ENCODE results near the gene NEU4.
A peak's percentile ranks its signal among the peaks of the same experiment; 100 is the strongest.

NEU4 gene

GRCh38 chr2:241852116-241852980 lies 43.4 kb downstream of the NEU4 start:
- no peak overlapping the region for H3K4me3 Mint-ChIP-seq

GRCh38 chr2:241852981-241853631 lies 44.1 kb downstream of the NEU4 start:
- Mint-ChIP-seq H3K27ac (no peak overlapping the region), H3K9me3 (no peaks in the 10 kb centered on the region), H3K36me3 (ENCODE audit: low read depth) (no peaks in the 10 kb centered on the region), H3K4me1 (ENCODE audit: low read depth) (no peaks in the 10 kb centered on the region), H3K27me3 (peaks cover 8% of the 10 kb centered on the region), H3K4me3 (no peak overlapping the region)
- intact Hi-C loops (cut with micrococcal nuclease): no loop called here

More at GRCh38 chr2:241852116-241852980, 43.4 kb downstream of the NEU4 start:
- Mint-ChIP-seq H3K36me3 (ENCODE audit: low read depth) (no peaks in the 10 kb centered on the region), H3K27ac (no peak overlapping the region), H3K27me3 (peaks cover 11% of the 10 kb centered on the region), H3K4me1 (ENCODE audit: low read depth) (no peaks in the 10 kb centered on the region), H3K9me3 (no peaks in the 10 kb centered on the region)
- intact Hi-C loops (cut with micrococcal nuclease): no loop called here

GRCh38 chr2:241853651-241854341 lies 44.8 kb downstream of the NEU4 start:
- no peak overlapping the region for H3K4me3 Mint-ChIP-seq
- no peaks in the 10 kb centered on the region for H3K36me3 Mint-ChIP-seq (ENCODE audit: low read depth)
- intact Hi-C loops (cut with micrococcal nuclease): no loop called here
- no peak overlapping the region for H3K27ac Mint-ChIP-seq
- no peaks in the 10 kb centered on the region for H3K4me1 Mint-ChIP-seq (ENCODE audit: low read depth)
- H3K9me3 Mint-ChIP-seq: no peaks in the 10 kb centered on the region
- peaks cover 8% of the 10 kb centered on the region for H3K27me3 Mint-ChIP-seq

- intact Hi-C loops (cut with micrococcal nuclease): no loop called here
- no peak overlapping the region for H3K27ac Mint-ChIP-seq
- no peaks in the 10 kb centered on the region for H3K4me1 Mint-ChIP-seq (ENCODE audit: low read depth)
- H3K27me3 Mint-ChIP-seq: peaks cover 7% of the 10 kb centered on the region
- no peak overlapping the region for H3K4me3 Mint-ChIP-seq
- H3K9me3 Mint-ChIP-seq: no peaks in the 10 kb centered on the region
- H3K36me3 Mint-ChIP-seq (ENCODE audit: low read depth): no peaks in the 10 kb centered on the region
Observed at GRCh38 chr2:241854342-241855244, 45.6 kb downstream of the NEU4 start.

GRCh38 chr2:241855245-241855887 lies 46.4 kb downstream of the NEU4 start:
- no peaks in the 10 kb centered on the region for H3K9me3 Mint-ChIP-seq
- no peaks in the 10 kb centered on the region for H3K36me3 Mint-ChIP-seq (ENCODE audit: low read depth)
- no peak overlapping the region for H3K4me3 Mint-ChIP-seq
- H3K4me1 Mint-ChIP-seq (ENCODE audit: low read depth): no peaks in the 10 kb centered on the region
- H3K27me3 Mint-ChIP-seq: peaks cover 7% of the 10 kb centered on the region
- no peak overlapping the region for H3K27ac Mint-ChIP-seq
- intact Hi-C loops (cut with micrococcal nuclease): no loop called here

- intact Hi-C loops (cut with micrococcal nuclease): no loop called here
- no peak overlapping the region for H3K27ac Mint-ChIP-seq
- no peak overlapping the region for H3K4me3 Mint-ChIP-seq
- no peaks in the 10 kb centered on the region for H3K4me1 Mint-ChIP-seq (ENCODE audit: low read depth)
- H3K9me3 Mint-ChIP-seq: no peaks in the 10 kb centered on the region
- no peaks in the 10 kb centered on the region for H3K36me3 Mint-ChIP-seq (ENCODE audit: low read depth)
- peaks cover 10% of the 10 kb centered on the region for H3K27me3 Mint-ChIP-seq
Observed at GRCh38 chr2:241855888-241856422, 47.0 kb downstream of the NEU4 start.

- Mint-ChIP-seq H3K36me3 (ENCODE audit: low read depth) (no peaks in the 10 kb centered on the region), H3K9me3 (no peaks in the 10 kb centered on the region), H3K4me1 (ENCODE audit: low read depth) (no peaks in the 10 kb centered on the region), H3K27ac (no peak overlapping the region), H3K4me3 (no peak overlapping the region), H3K27me3 (peaks cover 21% of the 10 kb centered on the region)
- intact Hi-C loops (cut with micrococcal nuclease): no loop called here
Observed at GRCh38 chr2:241857041-241857541, 48.1 kb downstream of the NEU4 start.

- Mint-ChIP-seq H3K27me3 (peaks cover 26% of the 10 kb centered on the region), H3K36me3 (ENCODE audit: low read depth) (no peaks in the 10 kb centered on the region), H3K9me3 (no peaks in the 10 kb centered on the region), H3K4me3 (no peak overlapping the region), H3K27ac (peak overlapping the region; percentile 17), H3K4me1 (ENCODE audit: low read depth) (no peaks in the 10 kb centered on the region)
- intact Hi-C loops (cut with micrococcal nuclease): no loop called here
Observed at GRCh38 chr2:241857572-241858121, 48.7 kb downstream of the NEU4 start.

GRCh38 chr2:241858206-241859016 lies 49.4 kb downstream of the NEU4 start, which contains the start of gene PDCD1:
Gene PDCD1, minus strand, starts transcription at chr2:241858894. Its CDS starts 56 bp downstream, at chr2:241858838.
- Mint-ChIP-seq H3K9me3 (no peaks in the 10 kb centered on the region), H3K4me1 (ENCODE audit: low read depth) (no peaks in the 10 kb centered on the region), H3K27ac (peak within 1 kb of the TSS; percentile 64), H3K4me3 (no peak within 1 kb of the TSS), H3K27me3 (peaks cover 33% of the 10 kb centered on the region), H3K36me3 (ENCODE audit: low read depth) (no peaks in the 10 kb centered on the region)
- intact Hi-C loops (cut with micrococcal nuclease): no loop called here

- Mint-ChIP-seq H3K9me3 (peaks cover 2% of the 10 kb centered on the region), H3K36me3 (ENCODE audit: low read depth) (no peaks in the 10 kb centered on the region), H3K27ac (peak overlapping the region; percentile 64), H3K4me3 (no peak overlapping the region), H3K4me1 (ENCODE audit: low read depth) (peaks cover 2% of the 10 kb centered on the region), H3K27me3 (peaks cover 36% of the 10 kb centered on the region)
- intact Hi-C loops (cut with micrococcal nuclease): no loop called here
Observed at GRCh38 chr2:241859017-241859435, 50.0 kb downstream of the NEU4 start.

- H3K4me3 Mint-ChIP-seq: no peak overlapping the region
- H3K36me3 Mint-ChIP-seq (ENCODE audit: low read depth): no peaks in the 10 kb centered on the region
- H3K4me1 Mint-ChIP-seq (ENCODE audit: low read depth): peaks cover 6% of the 10 kb centered on the region
- peak overlapping the region; percentile 64 for H3K27ac Mint-ChIP-seq
- intact Hi-C loops (cut with micrococcal nuclease): no loop called here
- H3K9me3 Mint-ChIP-seq: peaks cover 8% of the 10 kb centered on the region
- peaks cover 39% of the 10 kb centered on the region for H3K27me3 Mint-ChIP-seq
Observed at GRCh38 chr2:241859436-241860183, 50.6 kb downstream of the NEU4 start.

Measured in dendritic cell treated with granulocyte-macrophage colony-stimulating factor and Interleukin-4, amounts not matched to agents 40 ng/mL and 50 ng/mL, for 4 days (primary cell).